GM18867 (cell line): ENCODE measurements around the gene FRK.
"Not testable (repeated sequence)": the region's sequence is repeated elsewhere in the genome, so short reads cannot be mapped to it uniquely, and the experiment has no call there.

Experiments
- ATAC-seq: cut with Tn5 transposase; IDR thresholded peaks from one replicate; pipeline ENCODE4 v1.9.1; 2021; ENCODE audit warnings: mild to moderate bottlenecking, moderate library complexity; ENCODE audit not compliant: unreplicated experiment

Gene FRK

DNA sequence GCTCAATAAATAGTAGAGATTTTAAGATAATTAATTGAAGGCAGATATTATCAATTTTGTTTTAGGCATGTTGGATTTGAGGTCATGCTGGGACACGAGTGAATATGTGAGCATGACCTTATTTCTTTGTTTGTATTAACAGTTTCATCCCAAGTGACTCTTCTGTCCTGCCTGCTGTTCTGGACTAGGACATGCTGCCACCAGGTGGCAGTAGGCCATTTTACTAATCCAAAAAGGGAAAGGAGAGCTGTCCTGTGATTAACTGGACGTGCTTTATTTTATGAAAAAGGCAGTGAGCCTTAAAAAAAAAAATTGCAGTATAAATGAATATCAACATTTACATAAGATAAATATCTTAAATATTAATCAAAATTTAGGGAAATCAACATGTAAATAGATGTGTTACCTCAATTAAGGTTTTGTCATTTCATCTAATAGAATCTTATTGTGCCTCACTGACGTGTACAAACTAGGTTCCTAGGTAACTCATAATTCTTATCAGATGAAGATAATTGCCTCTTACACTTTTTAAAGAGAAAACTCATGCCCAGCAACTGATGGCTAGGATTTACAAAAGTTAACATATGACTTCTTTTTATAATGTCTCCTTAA is 49.8 kb downstream of the FRK start:
- ATAC-seq: peak; percentile 52

DNA sequence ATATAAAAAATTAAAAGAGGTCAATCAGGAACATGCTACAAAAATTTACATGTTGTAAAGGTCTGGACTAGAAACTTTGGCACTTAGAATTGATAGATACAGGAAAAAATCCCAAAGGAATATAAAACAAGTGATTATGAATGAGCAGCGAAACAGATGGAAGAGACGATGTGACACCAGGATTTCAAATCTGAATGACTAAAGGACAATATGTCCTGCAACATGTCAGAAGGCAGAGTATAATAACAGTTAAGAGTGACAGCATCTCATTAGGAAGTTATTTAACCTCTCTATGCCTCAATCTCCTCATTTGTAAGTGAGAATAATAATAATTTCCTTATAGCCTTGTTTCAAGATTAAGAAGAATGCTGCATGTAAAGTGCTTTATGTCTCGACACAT is 50.3 kb downstream of the FRK start:
- ATAC-seq: no peak

GRCh38 chr6:116008470-116009243 is 52.0 kb downstream of the FRK start:
- ATAC-seq: peak; percentile 52

- ATAC-seq: no peak
Observed at GRCh38 chr6:116004841-116005815, 55.6 kb downstream of the FRK start.

GRCh38 chr6:116003668-116004067 is 57.0 kb downstream of the FRK start:
- peak; percentile 88 for ATAC-seq

- ATAC-seq: no peak
Observed at GRCh38 chr6:116002756-116003155, 57.9 kb downstream of the FRK start.

GRCh38 chr6:115999235-115999634 is 61.5 kb downstream of the FRK start:
- ATAC-seq: no peak

DNA sequence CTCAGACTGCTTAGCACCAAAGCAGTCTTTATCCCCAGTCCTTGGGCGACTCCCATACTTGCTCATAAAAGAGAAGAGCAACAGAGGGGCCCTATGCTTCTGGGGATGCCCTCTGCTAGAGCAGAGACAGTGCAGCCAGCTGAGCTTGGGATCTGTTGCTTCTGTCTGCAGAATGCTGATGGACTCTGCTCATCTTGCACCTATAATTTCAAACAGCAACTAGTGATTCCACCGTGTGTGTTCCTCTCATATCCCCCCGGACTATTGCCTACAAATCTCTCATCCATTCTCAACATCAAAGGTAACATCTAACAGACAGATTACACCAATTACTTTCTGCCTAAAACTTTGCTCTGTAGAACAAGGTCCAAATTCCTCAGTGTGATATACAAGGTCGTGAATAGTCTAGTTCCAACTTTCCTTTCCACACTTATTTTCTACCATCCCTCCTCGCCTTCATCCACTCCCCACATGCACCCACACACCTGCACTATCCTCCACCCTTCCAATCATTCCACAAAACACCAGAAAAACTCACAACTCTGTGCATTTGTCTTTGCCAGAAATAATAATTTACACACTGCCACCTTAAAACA is 62.6 kb downstream of the FRK start:
- no peak for ATAC-seq

DNA sequence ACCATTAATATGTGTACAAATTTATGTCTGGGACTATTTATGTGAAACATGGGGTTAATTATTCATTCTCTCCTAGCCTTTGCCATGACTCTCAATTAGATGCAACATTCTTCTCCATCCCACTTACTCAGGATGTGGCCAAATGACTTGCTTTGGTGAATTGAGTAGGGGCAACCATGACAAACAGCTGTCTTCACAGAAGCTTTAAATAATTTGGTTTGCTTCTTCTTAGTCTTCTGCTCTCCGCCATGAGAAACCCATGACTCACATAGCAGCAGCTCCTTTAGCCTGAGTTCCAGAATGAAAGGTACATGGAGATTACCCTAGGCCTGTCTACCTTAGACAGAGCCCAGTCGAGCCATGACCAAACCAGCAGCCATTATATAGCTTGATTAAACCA is 74.7 kb downstream of the FRK start:
- ATAC-seq: no peak

- ATAC-seq: no peak
Observed at GRCh38 chr6:115984809-115985208, 75.9 kb downstream of the FRK start.

- ATAC-seq: no peak
Observed at GRCh38 chr6:115983998-115984397, 76.7 kb downstream of the FRK start.

DNA sequence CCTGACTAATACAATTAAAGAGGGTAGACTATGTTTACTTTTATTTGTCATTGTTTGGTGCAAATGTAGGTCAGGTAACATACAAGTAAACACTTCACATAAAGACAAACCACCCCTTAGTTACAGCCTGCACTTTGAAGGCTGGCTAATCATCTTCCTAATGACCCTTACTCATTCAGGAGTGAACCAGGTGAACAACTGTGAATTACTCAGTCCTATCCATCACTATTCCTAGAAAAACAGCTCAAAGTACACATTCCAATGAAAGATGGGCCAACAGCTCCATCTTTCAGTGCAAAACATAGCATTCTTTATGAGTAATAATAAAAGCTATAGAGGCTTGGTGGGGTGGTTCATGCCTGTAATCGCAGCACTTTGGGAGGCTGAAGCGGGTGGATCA is 78.2 kb downstream of the FRK start:
- no peak for ATAC-seq

- no peak for ATAC-seq
Observed at GRCh38 chr6:115977220-115977619, 83.5 kb downstream of the FRK start.

- no peak for ATAC-seq
Observed at GRCh38 chr6:115976321-115976870, 84.3 kb downstream of the FRK start.

- ATAC-seq: no peak
Observed at GRCh38 chr6:115972679-115973078, 88.0 kb downstream of the FRK start.

DNA sequence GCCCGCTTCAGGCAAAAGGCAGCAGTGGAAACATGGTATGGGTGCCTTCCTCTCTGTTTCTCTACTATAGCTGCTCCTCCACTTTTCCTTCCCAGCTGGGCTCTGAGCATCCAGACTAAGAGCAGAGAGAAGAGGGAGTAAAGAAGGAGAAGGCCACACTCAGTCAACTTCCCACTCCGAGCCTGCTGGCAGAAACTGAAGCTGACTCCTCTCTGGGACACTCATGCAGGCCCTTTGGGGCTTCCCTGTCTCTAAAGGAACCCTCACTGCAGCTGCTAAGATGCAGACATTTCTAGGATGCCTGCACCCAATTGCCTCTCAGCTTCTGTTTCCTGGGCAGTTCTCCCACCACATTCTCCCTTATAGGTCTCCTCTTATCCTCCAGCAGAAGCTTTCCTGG is 88.9 kb downstream of the FRK start:
- ATAC-seq: no peak

DNA sequence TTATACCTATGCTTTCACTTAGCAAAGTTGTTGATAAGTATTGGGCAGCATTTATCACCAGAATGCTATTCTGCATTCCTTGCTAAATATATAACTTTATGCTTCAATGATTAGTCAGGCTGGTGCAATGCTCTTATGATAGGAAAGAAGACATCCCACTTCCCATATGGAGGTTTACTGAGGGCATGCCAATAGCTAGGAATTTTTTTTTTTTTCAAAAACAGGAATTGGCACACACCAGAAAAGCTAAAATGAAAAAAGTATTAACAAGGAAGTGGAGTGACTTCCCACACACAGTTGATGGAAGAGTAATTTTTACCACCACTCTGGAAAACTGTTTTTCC is 90.8 kb downstream of the FRK start:
- ATAC-seq: no peak

DNA sequence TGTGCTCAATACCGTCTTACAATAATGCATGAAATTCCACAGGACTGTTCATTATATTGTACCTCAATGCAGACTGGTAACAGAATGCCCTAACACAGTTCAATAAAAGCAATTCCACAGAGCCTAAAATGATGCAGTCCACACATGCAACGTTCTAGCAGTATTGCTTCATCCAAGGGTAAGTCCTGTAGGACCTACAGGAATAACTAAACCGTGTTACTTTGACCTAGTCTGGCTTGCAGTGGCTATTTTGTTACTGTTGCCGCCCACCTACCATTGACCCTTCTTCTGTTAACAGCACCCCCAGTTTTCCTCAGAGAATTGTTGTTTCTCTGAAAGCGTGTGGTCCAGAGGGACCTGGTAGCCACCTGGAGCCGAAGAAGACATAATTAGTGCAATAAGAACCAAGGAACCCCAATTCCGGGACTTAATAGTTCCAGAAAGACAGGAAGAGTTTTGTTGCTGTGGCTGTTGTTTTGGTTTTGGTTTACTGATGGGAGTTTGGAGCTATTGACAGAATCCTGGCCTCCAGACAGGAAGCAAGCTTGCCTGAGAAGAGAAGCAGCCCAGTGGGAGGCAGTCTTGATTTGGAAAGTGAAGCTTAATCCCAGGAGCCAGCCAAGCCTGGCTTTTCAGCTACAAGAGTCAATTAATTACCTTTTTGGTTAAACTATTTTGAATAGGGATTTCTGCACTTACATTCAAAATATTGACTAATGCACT is 91.3 kb downstream of the FRK start:
- no peak for ATAC-seq

DNA sequence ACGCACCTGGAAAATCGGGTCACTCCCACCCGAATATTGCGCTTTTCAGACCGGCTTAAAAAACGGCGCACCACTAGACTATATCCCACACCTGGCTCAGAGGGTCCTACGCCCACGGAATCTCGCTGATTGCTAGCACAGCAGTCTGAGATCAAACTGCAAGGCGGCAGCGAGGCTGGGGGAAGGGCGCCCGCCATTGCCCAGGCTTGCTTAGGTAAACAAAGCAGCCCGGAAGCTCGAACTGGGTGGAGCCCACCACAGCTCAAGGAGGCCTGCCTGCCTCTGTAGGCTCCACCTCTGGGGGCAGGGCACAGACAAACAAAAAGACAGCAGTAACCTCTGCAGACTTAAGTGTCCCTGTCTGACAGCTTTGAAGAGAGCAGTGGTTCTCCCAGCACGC is 100.4 kb downstream of the FRK start:
- not testable (repeated sequence) for ATAC-seq

- no peak for ATAC-seq
Observed at GRCh38 chr6:115958958-115959357, 101.7 kb downstream of the FRK start.
